Activated CD8-positive, alpha-beta memory T cell treated with anti-CD3 and anti-CD28 coated beads, Interleukin-2, amount 10 ng/mL, durations not matched to agents 7 days and 5 days (primary cell): ENCODE measurements around the gene EVA1A. TPM values are rescaled to one million over a fixed set of nuclear protein-coding genes. Genes with fewer than 3 reads are reported as not detected.
"Not testable (repeated sequence)": the region's sequence is repeated elsewhere in the genome, so short reads cannot be mapped to it uniquely, and the experiment has no call there.

Experiments used
- ATAC-seq: fragments of 150-1000 bp; cut with Tn5 transposase; one replicate; pipeline ENCODE4 v1.10.0; 2021; ENCODE audit warnings: moderate library complexity
- CTCF ChIA-PET: fragments of 350-600 bp; sonication (Branson Sonifier 250); formaldehyde crosslinking; loops from one replicate; lab custom pipeline; 2021; ENCODE audit warnings: antibody characterized with exemption; lab: Charles Lee
- DNase-seq: peaks from one replicate; pipeline ENCODE4 v3.0.0-alpha.2; 2020
- H3K27ac Mint-ChIP-seq: one replicate; pipeline ENCODE4 v1.8.0; 2021; ENCODE audit warnings: mild to moderate bottlenecking, mixed read lengths
- H3K27me3 Mint-ChIP-seq: one replicate; pipeline ENCODE4 v1.8.0; 2021; ENCODE audit warnings: mixed read lengths
- H3K36me3 Mint-ChIP-seq: one replicate; pipeline ENCODE4 v1.8.0; 2021; ENCODE audit warnings: mild to moderate bottlenecking, mixed read lengths
- H3K4me1 Mint-ChIP-seq: one replicate; pipeline ENCODE4 v1.8.0; 2021; ENCODE audit warnings: mixed read lengths
- H3K4me3 Mint-ChIP-seq: one replicate; pipeline ENCODE4 v1.8.0; 2021; ENCODE audit warnings: mild to moderate bottlenecking, moderate library complexity, mixed read lengths
- H3K9me3 Mint-ChIP-seq: one replicate; pipeline ENCODE4 v1.8.0; 2022; ENCODE audit warnings: low read depth, mixed read lengths
- total RNA-seq, 2 experiments: library from RNA; stranded (reverse); gene quantifications; one replicate each; pipeline ENCODE4 v1.2.3, GENCODE V29; 2021

The EVA1A gene
- total RNA-seq, 2 experiments from 2014 or later: not detected

- H3K27ac Mint-ChIP-seq: no peak overlapping the region
- H3K36me3 Mint-ChIP-seq: no peaks in the 10 kb centered on the region
- DNase-seq: no peak
- H3K27me3 Mint-ChIP-seq: peaks cover 3% of the 10 kb centered on the region
- H3K4me1 Mint-ChIP-seq: no peaks in the 10 kb centered on the region
- H3K4me3 Mint-ChIP-seq: no peak overlapping the region
- H3K9me3 Mint-ChIP-seq: no peaks in the 10 kb centered on the region
- no peak for ATAC-seq
- CTCF ChIA-PET: no interaction called here
Measured at GRCh38 chr2:75500633-75501032, 60.1 kb downstream of the EVA1A start.

GRCh38 chr2:75499534-75499933 lies 61.2 kb downstream of the EVA1A start:
- Mint-ChIP-seq H3K4me1 (no peaks in the 10 kb centered on the region), H3K36me3 (no peaks in the 10 kb centered on the region)

GRCh38 chr2:75498907-75499306 lies 61.8 kb downstream of the EVA1A start:
- Mint-ChIP-seq H3K4me1 (no peaks in the 10 kb centered on the region), H3K4me3 (no peak overlapping the region), H3K27me3 (peaks cover 3% of the 10 kb centered on the region), H3K9me3 (no peaks in the 10 kb centered on the region), H3K27ac (no peak overlapping the region), H3K36me3 (no peaks in the 10 kb centered on the region)
- no peak for ATAC-seq
- no peak for DNase-seq
- CTCF ChIA-PET: no interaction called here

More at GRCh38 chr2:75499534-75499933, 61.2 kb downstream of the EVA1A start:
- DNase-seq (no peak), ATAC-seq (no peak)
- Mint-ChIP-seq H3K27me3 (peaks cover 3% of the 10 kb centered on the region), H3K27ac (no peak overlapping the region), H3K9me3 (no peaks in the 10 kb centered on the region), H3K4me3 (no peak overlapping the region)
- CTCF ChIA-PET: no interaction called here

- H3K27ac Mint-ChIP-seq: no peak overlapping the region
- H3K27me3 Mint-ChIP-seq: peaks cover 3% of the 10 kb centered on the region
- no peaks in the 10 kb centered on the region for H3K4me1 Mint-ChIP-seq
- H3K36me3 Mint-ChIP-seq: no peaks in the 10 kb centered on the region
- DNase-seq (no peak), ATAC-seq (no peak)
- CTCF ChIA-PET: no interaction called here
- no peak overlapping the region for H3K4me3 Mint-ChIP-seq
- H3K9me3 Mint-ChIP-seq: no peaks in the 10 kb centered on the region
Measured at GRCh38 chr2:75497256-75497655, 63.5 kb downstream of the EVA1A start.

- DNase-seq (no peak), ATAC-seq (no peak)
- H3K4me3 Mint-ChIP-seq: no peak overlapping the region
- no peaks in the 10 kb centered on the region for H3K36me3 Mint-ChIP-seq
- no peak overlapping the region for H3K27ac Mint-ChIP-seq
- H3K27me3 Mint-ChIP-seq: peaks cover 3% of the 10 kb centered on the region
- no peaks in the 10 kb centered on the region for H3K4me1 Mint-ChIP-seq
- CTCF ChIA-PET: no interaction called here
- H3K9me3 Mint-ChIP-seq: no peaks in the 10 kb centered on the region
Measured at GRCh38 chr2:75495862-75496261, 64.9 kb downstream of the EVA1A start.

GRCh38 chr2:75494137-75494769 lies 66.5 kb downstream of the EVA1A start:
- no peak for ATAC-seq
- Mint-ChIP-seq H3K36me3 (no peaks in the 10 kb centered on the region), H3K27me3 (peaks cover 3% of the 10 kb centered on the region), H3K9me3 (no peaks in the 10 kb centered on the region), H3K4me1 (no peaks in the 10 kb centered on the region), H3K4me3 (no peak overlapping the region), H3K27ac (no peak overlapping the region)
- DNase-seq: no peak
- CTCF ChIA-PET: interaction anchor here (0.6 kb wide), 1 partner anchor 574 kb away, joined by 3 read pairs; no protein-coding TSS in a partner anchor

- ATAC-seq (no peak), DNase-seq (no peak)
- CTCF ChIA-PET: no interaction called here
- Mint-ChIP-seq H3K27ac (no peak overlapping the region), H3K36me3 (no peaks in the 10 kb centered on the region), H3K4me3 (no peak overlapping the region), H3K27me3 (peaks cover 3% of the 10 kb centered on the region), H3K4me1 (no peaks in the 10 kb centered on the region), H3K9me3 (no peaks in the 10 kb centered on the region)
Measured at GRCh38 chr2:75493230-75493629, 67.5 kb downstream of the EVA1A start.

- Mint-ChIP-seq H3K36me3 (no peaks in the 10 kb centered on the region), H3K27ac (no peak overlapping the region), H3K4me3 (no peak overlapping the region), H3K4me1 (no peaks in the 10 kb centered on the region), H3K27me3 (peaks cover 7% of the 10 kb centered on the region), H3K9me3 (no peaks in the 10 kb centered on the region)
- no peak for ATAC-seq
- DNase-seq: no peak
- CTCF ChIA-PET: no interaction called here
Measured at GRCh38 chr2:75491129-75491753, 69.5 kb downstream of the EVA1A start.

- ATAC-seq (no peak), DNase-seq (no peak)
- H3K36me3 Mint-ChIP-seq: no peaks in the 10 kb centered on the region
- CTCF ChIA-PET: no interaction called here
- no peak overlapping the region for H3K4me3 Mint-ChIP-seq
- peaks cover 13% of the 10 kb centered on the region for H3K27me3 Mint-ChIP-seq
- no peaks in the 10 kb centered on the region for H3K9me3 Mint-ChIP-seq
- no peak overlapping the region for H3K27ac Mint-ChIP-seq
- H3K4me1 Mint-ChIP-seq: no peaks in the 10 kb centered on the region
Measured at GRCh38 chr2:75489721-75490120, 71.0 kb downstream of the EVA1A start.

- Mint-ChIP-seq H3K36me3 (no peaks in the 10 kb centered on the region), H3K4me3 (no peak overlapping the region), H3K9me3 (no peaks in the 10 kb centered on the region), H3K27ac (no peak overlapping the region), H3K4me1 (no peaks in the 10 kb centered on the region), H3K27me3 (peaks cover 13% of the 10 kb centered on the region)
- CTCF ChIA-PET: no interaction called here
- ATAC-seq: no peak
- no peak for DNase-seq
Measured at GRCh38 chr2:75488157-75488556, 72.6 kb downstream of the EVA1A start.

GRCh38 chr2:75486735-75487134 lies 74.0 kb downstream of the EVA1A start:
- H3K4me3 Mint-ChIP-seq, H3K4me1 Mint-ChIP-seq, ATAC-seq, DNase-seq, H3K27ac Mint-ChIP-seq, CTCF ChIA-PET, H3K9me3 Mint-ChIP-seq, H3K36me3 Mint-ChIP-seq: not testable (repeated sequence)
- peaks cover 15% of the 10 kb centered on the region for H3K27me3 Mint-ChIP-seq

- Mint-ChIP-seq H3K4me3 (no peak overlapping the region), H3K27me3 (peaks cover 18% of the 10 kb centered on the region), H3K9me3 (no peaks in the 10 kb centered on the region), H3K36me3 (no peaks in the 10 kb centered on the region), H3K4me1 (no peaks in the 10 kb centered on the region), H3K27ac (no peak overlapping the region)
- no peak for DNase-seq
- ATAC-seq: no peak
- CTCF ChIA-PET: no interaction called here
Measured at GRCh38 chr2:75484840-75485239, 75.9 kb downstream of the EVA1A start.

GRCh38 chr2:75483878-75484277 lies 76.9 kb downstream of the EVA1A start:
- Mint-ChIP-seq H3K27me3 (peaks cover 18% of the 10 kb centered on the region), H3K4me3 (no peak overlapping the region), H3K36me3 (no peaks in the 10 kb centered on the region), H3K27ac (no peak overlapping the region), H3K4me1 (no peaks in the 10 kb centered on the region), H3K9me3 (no peaks in the 10 kb centered on the region)
- CTCF ChIA-PET: no interaction called here
- ATAC-seq (no peak), DNase-seq (no peak)

GRCh38 chr2:75482398-75482797 lies 78.3 kb downstream of the EVA1A start:
- peaks cover 18% of the 10 kb centered on the region for H3K27me3 Mint-ChIP-seq
- CTCF ChIA-PET: no interaction called here
- no peak for ATAC-seq
- H3K36me3 Mint-ChIP-seq: no peaks in the 10 kb centered on the region
- H3K4me3 Mint-ChIP-seq: no peak overlapping the region
- H3K9me3 Mint-ChIP-seq: no peaks in the 10 kb centered on the region
- no peaks in the 10 kb centered on the region for H3K4me1 Mint-ChIP-seq
- no peak overlapping the region for H3K27ac Mint-ChIP-seq
- no peak for DNase-seq
